ENCODE results near the gene PRND.

GRCh38 chr20:4697189-4697830, 24.4 kb upstream of the PRND start:
- TF ChIP-seq CTCF (IDR thresholded peaks at IDR 0.05) (no peak), POLR2A (IDR thresholded peaks at IDR 0.05) (no peak), POLR2AphosphoS5 (IDR thresholded peaks at IDR 0.05) (no peak), EP300 (IDR thresholded peaks at IDR 0.05) (no peak)
